ENCODE results near the gene NOM1.

GRCh38 chr7:156948361-156948760, 1.2 kb upstream of the NOM1 start:
- TF ChIP-seq, protein P1, sequence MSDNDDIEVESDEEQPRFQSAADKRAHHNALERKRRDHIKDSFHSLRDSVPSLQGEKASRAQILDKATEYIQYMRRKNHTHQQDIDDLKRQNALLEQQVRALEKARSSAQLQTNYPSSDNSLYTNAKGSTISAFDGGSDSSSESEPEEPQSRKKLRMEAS (IDR thresholded peaks at IDR 0.05; ENCODE audit: low read depth), result no peak
- TF ChIP-seq, protein P2, sequence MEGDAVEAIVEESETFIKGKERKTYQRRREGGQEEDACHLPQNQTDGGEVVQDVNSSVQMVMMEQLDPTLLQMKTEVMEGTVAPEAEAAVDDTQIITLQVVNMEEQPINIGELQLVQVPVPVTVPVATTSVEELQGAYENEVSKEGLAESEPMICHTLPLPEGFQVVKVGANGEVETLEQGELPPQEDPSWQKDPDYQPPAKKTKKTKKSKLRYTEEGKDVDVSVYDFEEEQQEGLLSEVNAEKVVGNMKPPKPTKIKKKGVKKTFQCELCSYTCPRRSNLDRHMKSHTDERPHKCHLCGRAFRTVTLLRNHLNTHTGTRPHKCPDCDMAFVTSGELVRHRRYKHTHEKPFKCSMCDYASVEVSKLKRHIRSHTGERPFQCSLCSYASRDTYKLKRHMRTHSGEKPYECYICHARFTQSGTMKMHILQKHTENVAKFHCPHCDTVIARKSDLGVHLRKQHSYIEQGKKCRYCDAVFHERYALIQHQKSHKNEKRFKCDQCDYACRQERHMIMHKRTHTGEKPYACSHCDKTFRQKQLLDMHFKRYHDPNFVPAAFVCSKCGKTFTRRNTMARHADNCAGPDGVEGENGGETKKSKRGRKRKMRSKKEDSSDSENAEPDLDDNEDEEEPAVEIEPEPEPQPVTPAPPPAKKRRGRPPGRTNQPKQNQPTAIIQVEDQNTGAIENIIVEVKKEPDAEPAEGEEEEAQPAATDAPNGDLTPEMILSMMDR (IDR thresholded peaks at IDR 0.05), result no peak
- TF ChIP-seq EP300 (IDR thresholded peaks at IDR 0.05; ENCODE audit: borderline replicate concordance in 1 of 2, low read depth in 1 of 2, low read length in 1 of 2), result no peak
- TF ChIP-seq FOXM1 (IDR thresholded peaks at IDR 0.05; ENCODE audit: low read depth), result no peak
